Measurements from ENCODE around the gene DYSF. TPM values are rescaled to one million over a fixed set of nuclear protein-coding genes. Genes with fewer than 3 reads are reported as not detected.

DYSF gene
- total RNA-seq, 1 experiment from 2014 or later: 0.89 TPM

DNA sequence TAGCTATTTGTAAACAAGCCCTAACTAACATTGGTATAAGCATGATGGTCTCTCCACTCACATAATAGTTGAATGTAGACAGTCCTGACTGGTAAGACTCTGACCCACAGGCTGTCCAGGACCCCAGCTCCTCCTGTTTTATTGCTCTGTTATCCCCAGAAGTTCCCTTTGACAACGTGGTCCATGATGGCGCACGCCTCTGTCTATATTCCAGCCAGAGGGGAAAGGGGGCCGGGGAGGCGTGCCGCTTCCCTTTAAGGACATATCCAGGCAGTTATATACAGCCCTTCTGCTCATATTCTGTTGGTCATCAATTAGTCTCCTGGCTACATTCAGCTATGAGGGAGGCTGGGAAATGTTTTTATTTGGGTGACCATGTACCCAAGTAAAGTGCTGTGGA, 6.7 kb downstream of the DYSF start:
- no peaks in the 10 kb centered on the region for H3K9me2 ChIP-seq (ENCODE audit: insufficient read depth)
- no peaks in the 10 kb centered on the region for H4K20me1 ChIP-seq (ENCODE audit: insufficient read depth)
- no peaks in the 10 kb centered on the region for H3K79me2 ChIP-seq (ENCODE audit: insufficient read depth, low read length)
- H2AFZ ChIP-seq (ENCODE audit: low read depth, low read length, poor library complexity, severe bottlenecking): no peak overlapping the region
- ChIA-PET RAD21 (ENCODE audit: low non-redundant PET in 1 of 2, low total read pairs in 2 of 2, uncharacterized antibody in 2 of 2, unreplicated experiment in 2 of 2) (interaction anchor here (1.9 to 2.6 kb wide), 2 partner anchors 50 to 51 kb away, joined by 15 to 23 read pairs; no protein-coding TSS in a partner anchor), POLR2A (no interaction called here), CTCF (interaction anchor here (0.7 to 4.8 kb wide), 9 partner anchors 10 to 233 kb away, joined by 3 to 61 read pairs (median 8); partner anchors contain the start of gene PAIP2B)
- TF ChIP-seq POLR2A (IDR thresholded peaks at IDR 0.05; ENCODE audit: borderline replicate concordance, extremely low read depth, insufficient read depth, insufficient read length) (no peak), SRF (IDR thresholded peaks at IDR 0.05; ENCODE audit: low read depth) (no peak), RAD21 (IDR thresholded peaks at IDR 0.05; ENCODE audit: low read depth) (no peak), SP1 (IDR thresholded peaks at IDR 0.05; ENCODE audit: low read depth) (no peak), ZFX (IDR thresholded peaks at IDR 0.05) (no peak), CEBPB (IDR thresholded peaks at IDR 0.05; ENCODE audit: low read depth) (no peak), TCF7L2 (IDR thresholded peaks at IDR 0.05; ENCODE audit: borderline replicate concordance, extremely low read depth, insufficient read depth, insufficient read length) (no peak), ZBTB33 (IDR thresholded peaks at IDR 0.05; ENCODE audit: extremely low read depth, insufficient replicate concordance, low read length) (no peak), EZH2phosphoT487 (IDR thresholded peaks at IDR 0.05; ENCODE audit: borderline replicate concordance) (no peak), ELF1 (IDR thresholded peaks at IDR 0.05; ENCODE audit: borderline replicate concordance, low read depth) (no peak), REST (IDR thresholded peaks at IDR 0.05; ENCODE audit: low read depth) (no peak), EGR1 (IDR thresholded peaks at IDR 0.05; ENCODE audit: low read depth) (no peak), SIN3A (IDR thresholded peaks at IDR 0.05; ENCODE audit: low read depth) (no peak), JUND (IDR thresholded peaks at IDR 0.05) (no peak), ZNF274 (IDR thresholded peaks at IDR 0.05; ENCODE audit: low read depth, low read length) (no peak), FOSL1 (IDR thresholded peaks at IDR 0.05; ENCODE audit: low read depth) (no peak)
- TF ChIP-seq, protein P1, sequence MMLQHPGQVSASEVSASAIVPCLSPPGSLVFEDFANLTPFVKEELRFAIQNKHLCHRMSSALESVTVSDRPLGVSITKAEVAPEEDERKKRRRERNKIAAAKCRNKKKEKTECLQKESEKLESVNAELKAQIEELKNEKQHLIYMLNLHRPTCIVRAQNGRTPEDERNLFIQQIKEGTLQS (IDR thresholded peaks at IDR 0.05): no peak
- H3K27me3 ChIP-seq (ENCODE audit: insufficient read depth, low read length): no peaks in the 10 kb centered on the region
- DNase-seq (ENCODE audit: low read depth, low spot score) (no peak), ATAC-seq (no peak)
- H3K9ac ChIP-seq (ENCODE audit: low read length): no peak overlapping the region
- no peaks in the 10 kb centered on the region for H3K9me3 ChIP-seq (ENCODE audit: control insufficient read depth in 1 of 2, insufficient read depth in 1 of 2, low read depth in 1 of 2, low read length in 2 of 2)
- H3K4me2 ChIP-seq (ENCODE audit: low read length): no peak overlapping the region
- H3K36me3 ChIP-seq (ENCODE audit: control insufficient read depth in 1 of 2, insufficient read depth in 2 of 2, low read length in 2 of 2): no peaks in the 10 kb centered on the region
- H3K4me1 ChIP-seq (ENCODE audit: control insufficient read depth in 1 of 2, insufficient read depth in 2 of 2, low read length in 2 of 2): peaks cover 0 to 12% of the 10 kb centered on the region in 2 experiments; a peak in 1 of 4 replicates
- no TSS peak for BruUV-seq (replicated peaks)
- intact Hi-C loops (cut with micrococcal nuclease): no loop called here
- H3K4me3 ChIP-seq (replicated peaks in 1 of 2; ENCODE audit: low read depth in 1 of 2, low read length in 2 of 2): no peak overlapping the region
- H3K27ac ChIP-seq (ENCODE audit: low read depth, low read length): no peak overlapping the region
